ENCODE measurements around the gene SETBP1. TPM values are rescaled to one million over a fixed set of nuclear protein-coding genes. Genes with fewer than 3 reads are reported as not detected.

The SETBP1 gene
- 13.7 TPM for polyA plus RNA-seq (2013)

DNA sequence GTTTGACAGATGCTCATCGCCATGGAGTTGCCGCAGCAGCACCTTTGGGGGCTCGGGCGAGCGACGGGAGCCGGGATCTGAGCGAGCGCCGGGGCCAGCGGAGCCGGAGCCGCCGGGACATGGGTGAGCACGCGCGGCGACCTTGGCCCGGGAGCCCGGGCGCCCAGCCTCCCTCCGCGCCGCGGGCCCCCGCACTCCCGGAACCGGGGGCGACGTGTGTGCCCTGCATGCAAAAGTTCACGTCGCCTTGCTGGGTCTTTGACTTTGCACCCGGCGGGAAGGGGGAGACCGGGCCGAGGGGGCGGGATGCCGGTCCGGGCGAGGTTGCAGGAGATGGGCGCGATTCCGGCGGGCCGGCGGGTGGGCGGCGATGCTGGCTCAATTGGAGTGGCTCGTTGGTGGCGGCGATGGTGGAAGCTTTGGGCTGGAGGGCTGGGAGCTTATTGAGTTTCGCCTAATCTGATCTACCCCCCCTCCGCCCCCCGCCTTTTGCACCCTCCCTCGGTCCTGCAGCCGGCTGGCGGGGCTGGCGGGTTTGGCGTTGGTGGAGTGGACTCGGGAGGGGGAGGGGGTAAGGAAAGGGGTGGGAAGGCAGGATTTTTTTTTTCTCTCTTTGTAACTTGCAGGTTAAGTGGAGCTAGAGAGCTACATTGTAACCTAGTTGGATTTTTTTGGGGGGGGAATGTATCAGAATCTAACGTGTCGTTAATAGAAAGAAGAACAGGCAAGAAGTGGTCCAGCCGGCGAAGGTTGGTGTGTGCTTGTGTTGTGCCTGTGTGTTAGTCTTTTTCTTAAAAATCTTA, at the start of gene SETBP1:
TSS of gene SETBP1 (plus strand) at position 616 of the 803 bp plus-strand sequence. CDS start 20,459 bp downstream, outside the sequence.
- no peaks in the 10 kb centered on the region for H3K9me3 ChIP-seq (ENCODE audit: control extremely low read depth in 1 of 5, control insufficient read depth in 4 of 5, insufficient read depth in 2 of 5, low read depth in 1 of 5, low read length in 4 of 5)
- CTCF ChIA-PET, result interaction anchor here (1.2 kb wide), 1 partner anchor 532 kb away, joined by 9 read pairs; no protein-coding TSS in a partner anchor
- 0% methylated on average over 44 of the region's 64 CpGs for WGBS (ENCODE audit: insufficient coverage)
- POLR2A ChIA-PET, result no interaction called here
- peak within 1 kb of the TSS; percentile 60 to 90 (median 81) for H3K4me3 ChIP-seq (ENCODE audit: control insufficient read depth in 1 of 7, extremely low read depth in 1 of 7, insufficient read depth in 4 of 7, low read depth in 2 of 7, low read length in 6 of 7)
- peaks cover 13 to 42% (median 23%) of the 10 kb centered on the region in 4 experiments for H3K4me1 ChIP-seq (ENCODE audit: control extremely low read depth in 1 of 4, control insufficient read depth in 4 of 4, insufficient read depth in 4 of 4, low read length in 3 of 4)
- H3K27me3 ChIP-seq (replicated peaks in 2 of 5; ENCODE audit: control insufficient read depth in 4 of 5, insufficient read depth in 5 of 5, low read length in 4 of 5), result peaks cover 0 to 7% (median 0%) of the 10 kb centered on the region in 5 experiments
- no peak within 1 kb of the TSS for H3K27ac ChIP-seq (ENCODE audit: insufficient read depth in 1 of 2, low read depth in 1 of 2, low read length in 2 of 2, poor library complexity in 1 of 2, severe bottlenecking in 2 of 2)
- peak; percentile 56 to 84 (median 75) for DNase-seq
- no peaks in the 10 kb centered on the region for H3K36me3 ChIP-seq (ENCODE audit: control insufficient read depth in 4 of 4, insufficient read depth in 4 of 4, low read length in 3 of 4)

DNA sequence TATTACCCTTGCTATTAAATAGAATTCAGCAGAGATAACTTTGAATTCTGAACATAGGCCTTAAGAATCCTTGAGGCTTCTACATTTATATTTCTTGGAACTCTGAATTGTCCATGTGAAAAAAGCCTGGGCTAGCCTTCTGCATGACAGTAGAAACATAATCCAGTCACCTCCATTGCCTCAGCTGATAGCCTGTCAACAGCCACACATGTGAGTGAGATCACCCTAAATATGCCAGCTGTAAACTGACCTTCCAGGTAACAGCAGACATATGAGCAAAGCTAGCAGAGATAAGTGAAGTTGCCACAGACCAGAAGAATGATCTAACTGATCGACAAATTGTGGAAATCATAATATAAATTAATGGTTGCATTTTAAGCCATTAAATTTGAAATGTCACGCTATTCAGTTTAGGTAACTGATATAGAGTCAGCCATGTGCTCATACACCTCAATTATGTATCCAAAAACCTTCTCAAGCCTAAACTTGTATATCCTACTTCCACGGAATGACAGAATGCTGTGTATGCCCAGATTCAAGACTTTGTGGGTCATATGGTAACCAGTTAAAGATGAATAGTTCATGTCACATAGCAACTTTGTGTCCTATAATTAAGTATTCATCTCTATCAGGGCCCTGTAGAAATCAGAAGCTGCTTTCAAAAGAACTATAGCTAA, 48.1 kb upstream of the SETBP1 start:
- H3K27me3 ChIP-seq (replicated peaks in 2 of 5; ENCODE audit: control insufficient read depth in 4 of 5, insufficient read depth in 5 of 5, low read length in 4 of 5), result no peaks in the 10 kb centered on the region
- H3K4me3 ChIP-seq (ENCODE audit: control insufficient read depth in 1 of 7, extremely low read depth in 1 of 7, insufficient read depth in 4 of 7, low read depth in 2 of 7, low read length in 6 of 7), result no peak overlapping the region
- peaks cover 0 to 3% (median 1%) of the 10 kb centered on the region in 4 experiments for H3K4me1 ChIP-seq (ENCODE audit: control extremely low read depth in 1 of 4, control insufficient read depth in 4 of 4, insufficient read depth in 4 of 4, low read length in 3 of 4)
- POLR2A ChIA-PET, result no interaction called here
- no peaks in the 10 kb centered on the region for H3K36me3 ChIP-seq (ENCODE audit: control insufficient read depth in 4 of 4, insufficient read depth in 4 of 4, low read length in 3 of 4)
- H3K27ac ChIP-seq (ENCODE audit: insufficient read depth in 1 of 2, low read depth in 1 of 2, low read length in 2 of 2, poor library complexity in 1 of 2, severe bottlenecking in 2 of 2), result no peak overlapping the region
- H3K9me3 ChIP-seq (ENCODE audit: control extremely low read depth in 1 of 5, control insufficient read depth in 4 of 5, insufficient read depth in 2 of 5, low read depth in 1 of 5, low read length in 4 of 5), result no peaks in the 10 kb centered on the region
- WGBS (ENCODE audit: insufficient coverage), result 100% methylated on average over 1 of the region's 3 CpGs
- DNase-seq, result no peak
- CTCF ChIA-PET, result interaction anchor here (0.5 to 1.6 kb wide), 2 partner anchors 11 to 32 kb away, joined by 3 read pairs; no protein-coding TSS in a partner anchor

DNA sequence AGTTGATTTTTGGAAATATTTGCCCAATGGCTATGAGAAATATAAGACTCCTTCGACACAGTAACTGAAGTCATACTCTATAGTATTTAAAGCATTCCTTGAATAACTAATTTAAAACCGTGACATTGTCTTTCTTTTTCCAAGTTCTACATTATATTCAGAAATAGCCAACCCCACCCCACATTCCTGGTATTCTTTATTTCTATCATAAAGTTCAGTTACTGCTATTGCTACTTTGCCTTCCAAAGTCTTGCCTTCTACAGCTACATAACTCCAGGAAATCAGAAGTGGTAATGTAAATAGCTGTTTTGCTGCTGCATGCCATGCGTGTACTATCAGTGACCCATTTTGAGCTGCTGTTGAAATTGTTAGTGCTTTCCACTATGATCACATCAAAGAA, 45.1 kb upstream of the SETBP1 start:
- H3K27ac ChIP-seq (ENCODE audit: insufficient read depth in 1 of 2, low read depth in 1 of 2, low read length in 2 of 2, poor library complexity in 1 of 2, severe bottlenecking in 2 of 2), result no peak overlapping the region

DNA sequence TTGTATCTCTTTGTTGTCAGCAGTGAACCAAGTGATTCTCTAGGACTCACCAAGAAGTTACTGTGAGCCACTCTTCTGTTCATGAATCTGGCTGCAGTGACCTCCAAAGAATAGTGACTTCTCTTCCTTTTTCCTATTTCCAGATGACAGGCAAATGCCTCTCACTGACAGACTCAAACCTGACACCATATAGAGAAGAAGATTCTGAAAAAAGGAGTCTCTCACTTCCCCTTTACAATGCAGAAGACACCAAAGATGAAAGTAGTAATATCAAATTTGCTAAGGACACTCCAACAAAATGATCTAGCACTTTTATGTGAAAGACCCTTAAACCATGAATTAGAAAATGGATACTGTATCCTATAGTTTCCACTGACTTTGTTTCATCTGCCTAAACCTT, 44.4 kb upstream of the SETBP1 start:
- Histone ChIP-seq H3K4me3 (ENCODE audit: control insufficient read depth in 1 of 7, extremely low read depth in 1 of 7, insufficient read depth in 4 of 7, low read depth in 2 of 7, low read length in 6 of 7) (no peak overlapping the region), H3K9me3 (ENCODE audit: control extremely low read depth in 1 of 5, control insufficient read depth in 4 of 5, insufficient read depth in 2 of 5, low read depth in 1 of 5, low read length in 4 of 5) (no peaks in the 10 kb centered on the region), H3K27ac (ENCODE audit: insufficient read depth in 1 of 2, low read depth in 1 of 2, low read length in 2 of 2, poor library complexity in 1 of 2, severe bottlenecking in 2 of 2) (no peak overlapping the region), H3K36me3 (ENCODE audit: control insufficient read depth in 4 of 4, insufficient read depth in 4 of 4, low read length in 3 of 4) (no peaks in the 10 kb centered on the region), H3K27me3 (replicated peaks in 2 of 5; ENCODE audit: control insufficient read depth in 4 of 5, insufficient read depth in 5 of 5, low read length in 4 of 5) (no peaks in the 10 kb centered on the region), H3K4me1 (ENCODE audit: control extremely low read depth in 1 of 4, control insufficient read depth in 4 of 4, insufficient read depth in 4 of 4, low read length in 3 of 4) (no peaks in the 10 kb centered on the region)
- CTCF ChIA-PET, result no interaction called here
- POLR2A ChIA-PET, result no interaction called here
- DNase-seq, result peak in 2 of 3 donors; percentile 5 to 6

More for the DNA sequence above, 45.1 kb upstream of the SETBP1 start:
- no peak overlapping the region for H3K4me3 ChIP-seq (ENCODE audit: control insufficient read depth in 1 of 7, extremely low read depth in 1 of 7, insufficient read depth in 4 of 7, low read depth in 2 of 7, low read length in 6 of 7)
- 91% methylated on average over 1 of the region's 3 CpGs for WGBS (ENCODE audit: insufficient coverage)
- no peak for DNase-seq
- no peaks in the 10 kb centered on the region for H3K36me3 ChIP-seq (ENCODE audit: control insufficient read depth in 4 of 4, insufficient read depth in 4 of 4, low read length in 3 of 4)
- ChIA-PET CTCF (no interaction called here), POLR2A (no interaction called here)
- H3K4me1 ChIP-seq (ENCODE audit: control extremely low read depth in 1 of 4, control insufficient read depth in 4 of 4, insufficient read depth in 4 of 4, low read length in 3 of 4), result no peaks in the 10 kb centered on the region
- no peaks in the 10 kb centered on the region for H3K9me3 ChIP-seq (ENCODE audit: control extremely low read depth in 1 of 5, control insufficient read depth in 4 of 5, insufficient read depth in 2 of 5, low read depth in 1 of 5, low read length in 4 of 5)
- no peaks in the 10 kb centered on the region for H3K27me3 ChIP-seq (replicated peaks in 2 of 5; ENCODE audit: control insufficient read depth in 4 of 5, insufficient read depth in 5 of 5, low read length in 4 of 5)

GRCh38 chr18:44637210-44638033, 43.3 kb upstream of the SETBP1 start:
- no peak overlapping the region for H3K4me3 ChIP-seq (ENCODE audit: control insufficient read depth in 1 of 7, extremely low read depth in 1 of 7, insufficient read depth in 4 of 7, low read depth in 2 of 7, low read length in 6 of 7)
- H3K4me1 ChIP-seq (ENCODE audit: control extremely low read depth in 1 of 4, control insufficient read depth in 4 of 4, insufficient read depth in 4 of 4, low read length in 3 of 4), result no peaks in the 10 kb centered on the region
- DNase-seq, result peak in 2 of 3 donors; percentile 2 to 19
- no peaks in the 10 kb centered on the region for H3K27me3 ChIP-seq (replicated peaks in 2 of 5; ENCODE audit: control insufficient read depth in 4 of 5, insufficient read depth in 5 of 5, low read length in 4 of 5)
- WGBS (ENCODE audit: insufficient coverage), result 0% methylated on average over 1 of the region's 5 CpGs
- no peaks in the 10 kb centered on the region for H3K36me3 ChIP-seq (ENCODE audit: control insufficient read depth in 4 of 4, insufficient read depth in 4 of 4, low read length in 3 of 4)
- POLR2A ChIA-PET, result no interaction called here
- CTCF ChIA-PET, result no interaction called here
- no peak overlapping the region for H3K27ac ChIP-seq (ENCODE audit: insufficient read depth in 1 of 2, low read depth in 1 of 2, low read length in 2 of 2, poor library complexity in 1 of 2, severe bottlenecking in 2 of 2)
- no peaks in the 10 kb centered on the region for H3K9me3 ChIP-seq (ENCODE audit: control extremely low read depth in 1 of 5, control insufficient read depth in 4 of 5, insufficient read depth in 2 of 5, low read depth in 1 of 5, low read length in 4 of 5)

GRCh38 chr18:44638034-44638540, 42.6 kb upstream of the SETBP1 start:
- DNase-seq, result no peak
- no peaks in the 10 kb centered on the region for H3K36me3 ChIP-seq (ENCODE audit: control insufficient read depth in 4 of 4, insufficient read depth in 4 of 4, low read length in 3 of 4)
- CTCF ChIA-PET, result no interaction called here
- WGBS (ENCODE audit: insufficient coverage), result 96% methylated on average over 4 of the region's 4 CpGs
- no peaks in the 10 kb centered on the region for H3K9me3 ChIP-seq (ENCODE audit: control extremely low read depth in 1 of 5, control insufficient read depth in 4 of 5, insufficient read depth in 2 of 5, low read depth in 1 of 5, low read length in 4 of 5)
- no peak overlapping the region for H3K4me3 ChIP-seq (ENCODE audit: control insufficient read depth in 1 of 7, extremely low read depth in 1 of 7, insufficient read depth in 4 of 7, low read depth in 2 of 7, low read length in 6 of 7)
- H3K27ac ChIP-seq (ENCODE audit: insufficient read depth in 1 of 2, low read depth in 1 of 2, low read length in 2 of 2, poor library complexity in 1 of 2, severe bottlenecking in 2 of 2), result no peak overlapping the region
- POLR2A ChIA-PET, result no interaction called here
- H3K27me3 ChIP-seq (replicated peaks in 2 of 5; ENCODE audit: control insufficient read depth in 4 of 5, insufficient read depth in 5 of 5, low read length in 4 of 5), result no peaks in the 10 kb centered on the region
- no peaks in the 10 kb centered on the region for H3K4me1 ChIP-seq (ENCODE audit: control extremely low read depth in 1 of 4, control insufficient read depth in 4 of 4, insufficient read depth in 4 of 4, low read length in 3 of 4)
